ENCODE results near the gene STXBP4. TPM values are rescaled to one million over a fixed set of nuclear protein-coding genes. Genes with fewer than 3 reads are reported as not detected.

STXBP4 gene
- total RNA-seq, 1 experiment from 2014 or later: 16.5 TPM

DNA sequence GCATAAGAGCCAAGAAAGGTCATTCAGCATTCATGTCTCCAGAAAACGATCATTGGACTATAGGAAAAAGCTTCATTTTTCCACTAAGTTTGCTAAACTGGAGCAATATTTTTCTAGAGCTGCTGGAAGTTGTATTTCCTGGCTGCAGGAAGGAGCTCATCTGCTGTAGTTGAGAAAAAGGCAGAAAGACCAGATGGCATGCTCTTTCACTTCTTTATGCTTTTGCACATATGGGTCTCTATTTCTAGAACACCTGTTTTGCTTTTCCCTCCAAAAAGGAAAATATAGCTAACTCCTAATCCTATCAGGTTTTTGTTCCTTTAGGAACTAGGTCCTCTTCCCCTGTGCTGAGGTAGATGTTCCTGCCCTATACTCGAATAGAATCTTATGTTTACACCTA, 234.3 kb downstream of the STXBP4 start:
- H3K4me2 ChIP-seq (ENCODE audit: insufficient read depth, insufficient read length, low read length): no peak overlapping the region
- H3K23ac ChIP-seq (ENCODE audit: insufficient read length, low read depth, low read length): no peak overlapping the region
- no peaks in the 10 kb centered on the region for H3K79me2 ChIP-seq (ENCODE audit: insufficient read depth, low read length)
- no peak overlapping the region for H3K4me3 Mint-ChIP-seq
- no CpG with 5 or more reads among the region's 2 CpGs for WGBS (ENCODE audit: extremely low coverage, insufficient read length, low lambda C conversion rate)
- H2AK5ac ChIP-seq (ENCODE audit: insufficient read length, low read length): no peak overlapping the region
- no peak overlapping the region for H2BK20ac ChIP-seq (ENCODE audit: low read depth, low read length, poor library complexity, severe bottlenecking)
- no peak overlapping the region for H2AFZ ChIP-seq (ENCODE audit: low read length)
- no peak overlapping the region for H4K5ac ChIP-seq (ENCODE audit: insufficient read length, low read depth, low read length)
- H4K20me1 ChIP-seq (ENCODE audit: control insufficient read depth, insufficient read depth, insufficient read length): no peaks in the 10 kb centered on the region
- no peaks in the 10 kb centered on the region for H3K23me2 ChIP-seq (ENCODE audit: insufficient read length, low read depth, low read length, poor library complexity, severe bottlenecking)
- no peaks in the 10 kb centered on the region for H3K9me3 ChIP-seq (ENCODE audit: control insufficient read depth, low read depth, low read length)
- H2BK120ac ChIP-seq (ENCODE audit: low read depth, low read length, poor library complexity, severe bottlenecking): no peak overlapping the region
- H2BK5ac ChIP-seq (ENCODE audit: insufficient read length, low read length): no peak overlapping the region
- H3K36me3 Mint-ChIP-seq (ENCODE audit: insufficient read depth in 1 of 3, low read depth in 3 of 3): peaks cover 2 to 16% (median 7%) of the 10 kb centered on the region in 3 experiments; a peak in 4 of 7 replicates
- no peak overlapping the region for H3K18ac ChIP-seq (ENCODE audit: insufficient read length, low read depth, low read length)
- no peak overlapping the region for H3K27ac Mint-ChIP-seq
- peaks cover 7 to 8% of the 10 kb centered on the region in 2 experiments for H3K4me1 Mint-ChIP-seq
- H3K27me3 ChIP-seq (ENCODE audit: insufficient read depth, low read length): no peaks in the 10 kb centered on the region
- no peak overlapping the region for H4K91ac ChIP-seq (ENCODE audit: insufficient read length, low read depth, low read length)
- TF ChIP-seq, protein P1, sequence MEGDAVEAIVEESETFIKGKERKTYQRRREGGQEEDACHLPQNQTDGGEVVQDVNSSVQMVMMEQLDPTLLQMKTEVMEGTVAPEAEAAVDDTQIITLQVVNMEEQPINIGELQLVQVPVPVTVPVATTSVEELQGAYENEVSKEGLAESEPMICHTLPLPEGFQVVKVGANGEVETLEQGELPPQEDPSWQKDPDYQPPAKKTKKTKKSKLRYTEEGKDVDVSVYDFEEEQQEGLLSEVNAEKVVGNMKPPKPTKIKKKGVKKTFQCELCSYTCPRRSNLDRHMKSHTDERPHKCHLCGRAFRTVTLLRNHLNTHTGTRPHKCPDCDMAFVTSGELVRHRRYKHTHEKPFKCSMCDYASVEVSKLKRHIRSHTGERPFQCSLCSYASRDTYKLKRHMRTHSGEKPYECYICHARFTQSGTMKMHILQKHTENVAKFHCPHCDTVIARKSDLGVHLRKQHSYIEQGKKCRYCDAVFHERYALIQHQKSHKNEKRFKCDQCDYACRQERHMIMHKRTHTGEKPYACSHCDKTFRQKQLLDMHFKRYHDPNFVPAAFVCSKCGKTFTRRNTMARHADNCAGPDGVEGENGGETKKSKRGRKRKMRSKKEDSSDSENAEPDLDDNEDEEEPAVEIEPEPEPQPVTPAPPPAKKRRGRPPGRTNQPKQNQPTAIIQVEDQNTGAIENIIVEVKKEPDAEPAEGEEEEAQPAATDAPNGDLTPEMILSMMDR (conservative IDR thresholded peaks at IDR 0.05): no peak
- H3T11ph ChIP-seq (ENCODE audit: low read length): no peak overlapping the region
- H2BK15ac ChIP-seq (ENCODE audit: low read depth, low read length): no peak overlapping the region
- no peak overlapping the region for H4K8ac ChIP-seq (replicated peaks; ENCODE audit: insufficient read length, low read depth, low read length)
- H3K79me1 ChIP-seq (ENCODE audit: insufficient read depth, low read depth, low read length, poor library complexity, severe bottlenecking): no peaks in the 10 kb centered on the region
- H3K27me3 Mint-ChIP-seq (ENCODE audit: low read depth): no peaks in the 10 kb centered on the region
- no peak overlapping the region for H3K9ac ChIP-seq (ENCODE audit: extremely low read depth, insufficient read length, low read length)
- DNase-seq: no peak
- peaks cover 16 to 18% of the 10 kb centered on the region in 2 experiments for H3K9me3 Mint-ChIP-seq
- no peak overlapping the region for H2BK12ac ChIP-seq (ENCODE audit: insufficient read length, low read depth, low read length)
- H3K14ac ChIP-seq (ENCODE audit: insufficient read depth, low read length): no peak overlapping the region
- H3K56ac ChIP-seq (ENCODE audit: insufficient read length, low read depth, low read length): no peak overlapping the region
- H3K4ac ChIP-seq (ENCODE audit: low read depth, low read length): no peak overlapping the region
- H3K4me1 ChIP-seq (ENCODE audit: insufficient read depth, low read length): no peaks in the 10 kb centered on the region; the same call in 1 of the 2 replicates
- H3K27ac ChIP-seq (ENCODE audit: insufficient read length, low read depth, low read length): no peak overlapping the region

All from H9 (cell line).